WTC11 (cell line): ENCODE results near the gene RAET1E. TPM values are rescaled to one million over a fixed set of nuclear protein-coding genes. Genes with fewer than 3 reads are reported as not detected.

Experiments used
- ATAC-seq: fragments of 200-7000 bp; cut with Tn5 transposase; 2 replicates; pipeline ENCODE4 v1.10.0; 2021; ENCODE audit warnings: mild to moderate bottlenecking, moderate library complexity
- CTCF ChIA-PET: fragments of 300-600 bp; sonication (Branson Sonifier 250); formaldehyde crosslinking; loops from one replicate; lab custom pipeline; 2021; ENCODE audit warnings: antibody characterized with exemption; lab: Charles Lee
- POLR2A ChIA-PET: fragments of 350-600 bp; sonication (Branson Sonifier 250); formaldehyde crosslinking; loops from one replicate; lab custom pipeline; 2021; ENCODE audit warnings: antibody characterized with exemption; lab: Charles Lee
- DNase-seq: peaks from one replicate; pipeline ENCODE4 v3.0.0; 2021; ENCODE audit warnings: low spot score
- H3K27ac Mint-ChIP-seq: 2 replicates; pipeline ENCODE4 v1.8.0; 2021; ENCODE audit warnings: mixed read lengths
- H3K27me3 Mint-ChIP-seq: 2 replicates; pipeline ENCODE4 v1.8.0; 2021; ENCODE audit warnings: low read depth, mild to moderate bottlenecking, moderate library complexity, mixed read lengths
- H3K36me3 Mint-ChIP-seq: 2 replicates; pipeline ENCODE4 v1.8.0; 2021; ENCODE audit warnings: mixed read lengths
- H3K4me1 Mint-ChIP-seq: 2 replicates; pipeline ENCODE4 v1.8.0; 2022; ENCODE audit warnings: mixed read lengths
- H3K4me3 Mint-ChIP-seq: 2 replicates; pipeline ENCODE4 v1.8.0; 2021; ENCODE audit warnings: mild to moderate bottlenecking, moderate library complexity, mixed read lengths
- H3K9me3 Mint-ChIP-seq: 2 replicates; pipeline ENCODE4 v1.8.0; 2021; ENCODE audit warnings: mixed read lengths
- AFF4 ChIP-seq: sonication (generic); formaldehyde crosslinking; IDR thresholded peaks from 2 replicates; pipeline ENCODE4 v1.8.1; 2023; ENCODE audit warnings: mild to moderate bottlenecking, missing genetic modification reagents, borderline replicate concordance
- CREM ChIP-seq: sonication (generic); formaldehyde crosslinking; IDR thresholded peaks from 2 replicates; pipeline ENCODE4 v1.8.1; 2022; ENCODE audit warnings: mild to moderate bottlenecking, missing genetic modification reagents, moderate library complexity
- ETV6 ChIP-seq: sonication (generic); formaldehyde crosslinking; IDR thresholded peaks from 2 replicates; pipeline ENCODE4 v1.8.1; 2022; ENCODE audit warnings: mild to moderate bottlenecking, missing genetic modification reagents
- FOXK1 ChIP-seq: sonication (generic); formaldehyde crosslinking; IDR thresholded peaks from 2 replicates; pipeline ENCODE4 v1.8.0; 2022; ENCODE audit warnings: mild to moderate bottlenecking, moderate library complexity, missing genetic modification reagents
- FOXP4 ChIP-seq: sonication (generic); formaldehyde crosslinking; IDR thresholded peaks from 2 replicates; pipeline ENCODE4 v1.8.0; 2022; ENCODE audit warnings: mild to moderate bottlenecking, missing genetic modification reagents
- JAZF1 ChIP-seq: fragments of 250-450 bp; sonication (Bioruptor Pico); IDR thresholded peaks from 2 replicates; pipeline ENCODE4 v1.9.0; 2021; ENCODE audit warnings: moderate library complexity, mild to moderate bottlenecking, inconsistent platforms
- NR2C2 ChIP-seq: sonication (generic); formaldehyde crosslinking; IDR thresholded peaks from 2 replicates; pipeline ENCODE4 v1.8.0; 2022; ENCODE audit warnings: mild to moderate bottlenecking, missing genetic modification reagents
- RORB ChIP-seq: fragments of 250-450 bp; sonication (Bioruptor Pico); IDR thresholded peaks from 2 replicates; pipeline ENCODE4 v1.9.0; 2021; ENCODE audit warnings: mild to moderate bottlenecking
- SOX15 ChIP-seq: fragments of 250-450 bp; sonication (Bioruptor Pico); IDR thresholded peaks from 2 replicates; pipeline ENCODE4 v1.9.0; 2021; ENCODE audit warnings: mild to moderate bottlenecking
- TCF7 ChIP-seq: sonication (generic); formaldehyde crosslinking; IDR thresholded peaks from 2 replicates; pipeline ENCODE4 v1.8.0; 2022; ENCODE audit warnings: mild to moderate bottlenecking, low read depth, missing genetic modification reagents, moderate library complexity
- TEAD4 ChIP-seq: sonication (generic); formaldehyde crosslinking; IDR thresholded peaks from 2 replicates; pipeline ENCODE4 v1.8.0; 2022; ENCODE audit warnings: mild to moderate bottlenecking, missing genetic modification reagents
- ZBTB21 ChIP-seq: sonication (generic); formaldehyde crosslinking; IDR thresholded peaks from 2 replicates; pipeline ENCODE4 v1.8.1; 2023; ENCODE audit warnings: mild to moderate bottlenecking, missing genetic modification reagents, borderline replicate concordance
- ZNF317 ChIP-seq: sonication (generic); formaldehyde crosslinking; IDR thresholded peaks from 2 replicates; pipeline ENCODE4 v1.8.1; 2023; ENCODE audit warnings: low read depth, mild to moderate bottlenecking, moderate library complexity, missing genetic modification reagents, borderline replicate concordance
- ZNF416 ChIP-seq: fragments of 250-450 bp; sonication (Bioruptor Pico); IDR thresholded peaks from 2 replicates; pipeline ENCODE4 v1.9.0; 2021; ENCODE audit warnings: mild to moderate bottlenecking, inconsistent platforms
- total RNA-seq: library from RNA; stranded (reverse); gene quantifications from 3 replicates; pipeline ENCODE4 v1.2.3, GENCODE V29; 2021
- TF ChIP-seq, protein P1 (sequence below): fragments of 200-600 bp; IDR thresholded peaks from 2 replicates; pipeline ENCODE4 v1.8.0; 2022; ENCODE audit warnings: antibody characterized with exemption
- TF ChIP-seq, protein P2 (sequence below): sonication (generic); formaldehyde crosslinking; IDR thresholded peaks from 2 replicates; pipeline ENCODE4 v1.8.1; 2022; ENCODE audit warnings: low read depth, missing genetic modification reagents, borderline replicate concordance
- TF ChIP-seq, protein P3 (sequence below): sonication (generic); formaldehyde crosslinking; IDR thresholded peaks from 2 replicates; pipeline ENCODE4 v1.8.1; 2023; ENCODE audit warnings: mild to moderate bottlenecking, missing genetic modification reagents, moderate library complexity
- TF ChIP-seq, protein P4 (sequence below): sonication (generic); formaldehyde crosslinking; IDR thresholded peaks from 2 replicates; pipeline ENCODE4 v1.8.0; 2022; ENCODE audit warnings: missing genetic modification reagents
- TF ChIP-seq, protein P5 (sequence below): fragments of 250-450 bp; sonication (Bioruptor Pico); IDR thresholded peaks from 2 replicates; pipeline ENCODE4 v1.9.0; 2021; ENCODE audit warnings: mild to moderate bottlenecking

The RAET1E gene
- total RNA-seq, 1 experiment from 2014 or later, result not detected

GRCh38 chr6:149935668-149936067 lies 37.8 kb upstream of the RAET1E start:
- 0 out of 2 replicates have a peak, but pooled peaks cover 4% of the 10 kb centered on the region for H3K36me3 Mint-ChIP-seq
- peaks cover 97% of the 10 kb centered on the region for H3K27me3 Mint-ChIP-seq
- no peak overlapping the region for H3K27ac Mint-ChIP-seq
- ChIA-PET CTCF (interaction anchor here (0.7 kb wide), 1 partner anchor 71 kb away, joined by 3 read pairs; no protein-coding TSS in a partner anchor), POLR2A (no interaction called here)
- no peak overlapping the region for H3K4me3 Mint-ChIP-seq
- H3K9me3 Mint-ChIP-seq, result no peaks in the 10 kb centered on the region
- TF ChIP-seq, protein P1, sequence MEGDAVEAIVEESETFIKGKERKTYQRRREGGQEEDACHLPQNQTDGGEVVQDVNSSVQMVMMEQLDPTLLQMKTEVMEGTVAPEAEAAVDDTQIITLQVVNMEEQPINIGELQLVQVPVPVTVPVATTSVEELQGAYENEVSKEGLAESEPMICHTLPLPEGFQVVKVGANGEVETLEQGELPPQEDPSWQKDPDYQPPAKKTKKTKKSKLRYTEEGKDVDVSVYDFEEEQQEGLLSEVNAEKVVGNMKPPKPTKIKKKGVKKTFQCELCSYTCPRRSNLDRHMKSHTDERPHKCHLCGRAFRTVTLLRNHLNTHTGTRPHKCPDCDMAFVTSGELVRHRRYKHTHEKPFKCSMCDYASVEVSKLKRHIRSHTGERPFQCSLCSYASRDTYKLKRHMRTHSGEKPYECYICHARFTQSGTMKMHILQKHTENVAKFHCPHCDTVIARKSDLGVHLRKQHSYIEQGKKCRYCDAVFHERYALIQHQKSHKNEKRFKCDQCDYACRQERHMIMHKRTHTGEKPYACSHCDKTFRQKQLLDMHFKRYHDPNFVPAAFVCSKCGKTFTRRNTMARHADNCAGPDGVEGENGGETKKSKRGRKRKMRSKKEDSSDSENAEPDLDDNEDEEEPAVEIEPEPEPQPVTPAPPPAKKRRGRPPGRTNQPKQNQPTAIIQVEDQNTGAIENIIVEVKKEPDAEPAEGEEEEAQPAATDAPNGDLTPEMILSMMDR, result no peak
- no peak for TF ChIP-seq JAZF1 (CRISPR knock-in tag)
- TF ChIP-seq, protein P2, sequence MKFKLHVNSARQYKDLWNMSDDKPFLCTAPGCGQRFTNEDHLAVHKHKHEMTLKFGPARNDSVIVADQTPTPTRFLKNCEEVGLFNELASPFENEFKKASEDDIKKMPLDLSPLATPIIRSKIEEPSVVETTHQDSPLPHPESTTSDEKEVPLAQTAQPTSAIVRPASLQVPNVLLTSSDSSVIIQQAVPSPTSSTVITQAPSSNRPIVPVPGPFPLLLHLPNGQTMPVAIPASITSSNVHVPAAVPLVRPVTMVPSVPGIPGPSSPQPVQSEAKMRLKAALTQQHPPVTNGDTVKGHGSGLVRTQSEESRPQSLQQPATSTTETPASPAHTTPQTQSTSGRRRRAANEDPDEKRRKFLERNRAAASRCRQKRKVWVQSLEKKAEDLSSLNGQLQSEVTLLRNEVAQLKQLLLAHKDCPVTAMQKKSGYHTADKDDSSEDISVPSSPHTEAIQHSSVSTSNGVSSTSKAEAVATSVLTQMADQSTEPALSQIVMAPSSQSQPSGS (CRISPR knock-in tag), result no peak
- no peak for TF ChIP-seq ETV6 (CRISPR knock-in tag)
- no peak for TF ChIP-seq NR2C2 (CRISPR knock-in tag)
- TF ChIP-seq, protein P3, sequence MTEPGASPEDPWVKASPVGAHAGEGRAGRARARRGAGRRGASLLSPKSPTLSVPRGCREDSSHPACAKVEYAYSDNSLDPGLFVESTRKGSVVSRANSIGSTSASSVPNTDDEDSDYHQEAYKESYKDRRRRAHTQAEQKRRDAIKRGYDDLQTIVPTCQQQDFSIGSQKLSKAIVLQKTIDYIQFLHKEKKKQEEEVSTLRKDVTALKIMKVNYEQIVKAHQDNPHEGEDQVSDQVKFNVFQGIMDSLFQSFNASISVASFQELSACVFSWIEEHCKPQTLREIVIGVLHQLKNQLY (CRISPR knock-in tag), result no peak
- TF ChIP-seq TEAD4 (CRISPR knock-in tag), result no peak
- no peak for ATAC-seq
- no peak for DNase-seq
- peaks cover 5% of the 10 kb centered on the region for H3K4me1 Mint-ChIP-seq

DNA sequence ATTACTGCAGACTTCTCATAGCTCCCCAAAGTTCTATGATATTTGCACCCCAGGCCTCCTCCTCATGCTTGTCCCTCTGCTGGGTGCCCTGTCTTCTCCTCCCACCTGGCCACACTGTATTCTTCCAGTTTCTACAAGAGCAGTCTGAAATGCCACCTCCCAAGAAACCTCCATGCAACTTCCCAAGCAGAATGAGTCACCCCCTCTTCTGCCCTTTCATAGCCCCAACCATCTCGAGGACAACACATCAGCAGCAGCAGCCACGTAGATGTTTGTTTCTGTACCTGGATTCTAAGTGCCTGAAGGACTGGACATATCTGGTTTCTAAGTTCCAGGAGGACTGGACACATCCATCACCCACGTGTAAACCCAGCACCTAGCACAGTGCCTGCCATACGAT lies 37.3 kb upstream of the RAET1E start:
- ChIA-PET CTCF (no interaction called here), POLR2A (no interaction called here)
- Mint-ChIP-seq H3K9me3 (no peaks in the 10 kb centered on the region), H3K27ac (no peak overlapping the region), H3K36me3 (0 out of 2 replicates have a peak, but pooled peaks cover 4% of the 10 kb centered on the region), H3K4me1 (peaks cover 5% of the 10 kb centered on the region), H3K27me3 (peaks cover 97% of the 10 kb centered on the region), H3K4me3 (no peak overlapping the region)
- no peak for ATAC-seq
- DNase-seq, result no peak
- TF ChIP-seq FOXP4 (CRISPR knock-in tag) (no peak), ZNF317 (CRISPR knock-in tag) (no peak), RORB (CRISPR knock-in tag) (no peak), FOXK1 (no peak), SOX15 (CRISPR knock-in tag) (no peak), ZNF416 (CRISPR knock-in tag) (no peak), ZBTB21 (CRISPR knock-in tag) (no peak), TCF7 (CRISPR knock-in tag) (no peak), CREM (CRISPR knock-in tag) (no peak), AFF4 (no peak)
- TF ChIP-seq, protein P4, sequence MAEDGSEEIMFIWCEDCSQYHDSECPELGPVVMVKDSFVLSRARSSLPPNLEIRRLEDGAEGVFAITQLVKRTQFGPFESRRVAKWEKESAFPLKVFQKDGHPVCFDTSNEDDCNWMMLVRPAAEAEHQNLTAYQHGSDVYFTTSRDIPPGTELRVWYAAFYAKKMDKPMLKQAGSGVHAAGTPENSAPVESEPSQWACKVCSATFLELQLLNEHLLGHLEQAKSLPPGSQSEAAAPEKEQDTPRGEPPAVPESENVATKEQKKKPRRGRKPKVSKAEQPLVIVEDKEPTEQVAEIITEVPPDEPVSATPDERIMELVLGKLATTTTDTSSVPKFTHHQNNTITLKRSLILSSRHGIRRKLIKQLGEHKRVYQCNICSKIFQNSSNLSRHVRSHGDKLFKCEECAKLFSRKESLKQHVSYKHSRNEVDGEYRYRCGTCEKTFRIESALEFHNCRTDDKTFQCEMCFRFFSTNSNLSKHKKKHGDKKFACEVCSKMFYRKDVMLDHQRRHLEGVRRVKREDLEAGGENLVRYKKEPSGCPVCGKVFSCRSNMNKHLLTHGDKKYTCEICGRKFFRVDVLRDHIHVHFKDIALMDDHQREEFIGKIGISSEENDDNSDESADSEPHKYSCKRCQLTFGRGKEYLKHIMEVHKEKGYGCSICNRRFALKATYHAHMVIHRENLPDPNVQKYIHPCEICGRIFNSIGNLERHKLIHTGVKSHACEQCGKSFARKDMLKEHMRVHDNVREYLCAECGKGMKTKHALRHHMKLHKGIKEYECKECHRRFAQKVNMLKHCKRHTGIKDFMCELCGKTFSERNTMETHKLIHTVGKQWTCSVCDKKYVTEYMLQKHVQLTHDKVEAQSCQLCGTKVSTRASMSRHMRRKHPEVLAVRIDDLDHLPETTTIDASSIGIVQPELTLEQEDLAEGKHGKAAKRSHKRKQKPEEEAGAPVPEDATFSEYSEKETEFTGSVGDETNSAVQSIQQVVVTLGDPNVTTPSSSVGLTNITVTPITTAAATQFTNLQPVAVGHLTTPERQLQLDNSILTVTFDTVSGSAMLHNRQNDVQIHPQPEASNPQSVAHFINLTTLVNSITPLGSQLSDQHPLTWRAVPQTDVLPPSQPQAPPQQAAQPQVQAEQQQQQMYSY (CRISPR knock-in tag), result no peak
- TF ChIP-seq, protein P5, sequence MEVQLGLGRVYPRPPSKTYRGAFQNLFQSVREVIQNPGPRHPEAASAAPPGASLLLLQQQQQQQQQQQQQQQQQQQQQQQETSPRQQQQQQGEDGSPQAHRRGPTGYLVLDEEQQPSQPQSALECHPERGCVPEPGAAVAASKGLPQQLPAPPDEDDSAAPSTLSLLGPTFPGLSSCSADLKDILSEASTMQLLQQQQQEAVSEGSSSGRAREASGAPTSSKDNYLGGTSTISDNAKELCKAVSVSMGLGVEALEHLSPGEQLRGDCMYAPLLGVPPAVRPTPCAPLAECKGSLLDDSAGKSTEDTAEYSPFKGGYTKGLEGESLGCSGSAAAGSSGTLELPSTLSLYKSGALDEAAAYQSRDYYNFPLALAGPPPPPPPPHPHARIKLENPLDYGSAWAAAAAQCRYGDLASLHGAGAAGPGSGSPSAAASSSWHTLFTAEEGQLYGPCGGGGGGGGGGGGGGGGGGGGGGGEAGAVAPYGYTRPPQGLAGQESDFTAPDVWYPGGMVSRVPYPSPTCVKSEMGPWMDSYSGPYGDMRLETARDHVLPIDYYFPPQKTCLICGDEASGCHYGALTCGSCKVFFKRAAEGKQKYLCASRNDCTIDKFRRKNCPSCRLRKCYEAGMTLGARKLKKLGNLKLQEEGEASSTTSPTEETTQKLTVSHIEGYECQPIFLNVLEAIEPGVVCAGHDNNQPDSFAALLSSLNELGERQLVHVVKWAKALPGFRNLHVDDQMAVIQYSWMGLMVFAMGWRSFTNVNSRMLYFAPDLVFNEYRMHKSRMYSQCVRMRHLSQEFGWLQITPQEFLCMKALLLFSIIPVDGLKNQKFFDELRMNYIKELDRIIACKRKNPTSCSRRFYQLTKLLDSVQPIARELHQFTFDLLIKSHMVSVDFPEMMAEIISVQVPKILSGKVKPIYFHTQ (CRISPR knock-in tag), result no peak
